Heart left ventricle (tissue), 16 donors: Measurements from ENCODE around the gene MPZL2. TPM values are rescaled to one million over a fixed set of nuclear protein-coding genes. Genes with fewer than 3 reads are reported as not detected.
A peak's percentile ranks its signal among the peaks of the same experiment; 100 is the strongest.

ENCODE experiments used
- ATAC-seq, 4 donors: fragments of 200-7000 bp; cut with Tn5 transposase; one replicate each; pipeline ENCODE4 v1.9.1; 2020 to 2022; ENCODE audit warnings: moderate library complexity in 4 of 4, mild to moderate bottlenecking in 3 of 4, moderate number of reproducible peaks in 1 of 4
- DNase-seq, 5 donors: peaks; one replicate each; pipeline ENCODE4 v3.0.0-alpha.2; 2020
- H3K27ac ChIP-seq, 12 donors: fragments of 200-600 bp; sonication (generic) in 4 of 12; one replicate each; pipeline versions ENCODE4 v1.5.0 to v1.8.0; 2016 to 2022; ENCODE audit warnings: mild to moderate bottlenecking in 2 of 12
- H3K27me3 ChIP-seq, 9 donors: fragments of 200-600 bp; sonication (generic) in 2 of 9; one replicate each; pipeline versions ENCODE4 v1.5.1 to v1.8.0; 2016 to 2022; ENCODE audit warnings: mild to moderate bottlenecking in 3 of 9
- H3K36me3 ChIP-seq, 9 donors: fragments of 200-600 bp; sonication (generic) in 2 of 9; one replicate each; pipeline versions ENCODE4 v1.5.0 to v1.8.0; 2018 to 2022; ENCODE audit warnings: mild to moderate bottlenecking in 2 of 9
- H3K4me1 ChIP-seq, 12 donors: fragments of 200-600 bp; sonication (generic) in 4 of 12; one replicate each; pipeline versions ENCODE4 v1.5.0 to v1.8.0; 2016 to 2022; ENCODE audit warnings: mild to moderate bottlenecking in 3 of 12
- H3K4me3 ChIP-seq, 12 donors: fragments of 200-600 bp; sonication (generic) in 4 of 12; one replicate each; pipeline versions ENCODE4 v1.5.0 to v1.8.0; 2017 to 2022; ENCODE audit warnings: mild to moderate bottlenecking in 9 of 12, moderate library complexity in 4 of 12
- H3K9me3 ChIP-seq, 12 donors: fragments of 200-600 bp; sonication (generic) in 4 of 12; one replicate each; pipeline versions ENCODE4 v1.5.0 to v1.8.0; 2016 to 2022; ENCODE audit warnings: mild to moderate bottlenecking in 1 of 12
- POLR2A ChIP-seq, 2 donors: fragments of 450-650 bp; IDR thresholded peaks; one replicate each; pipeline ENCODE4 v1.6.1; 2017; ENCODE audit warnings: antibody characterized with exemption in 2 of 2, mild to moderate bottlenecking in 2 of 2, moderate library complexity in 2 of 2
- WGBS, 4 donors: extraction: QIAGEN DNeasy Blood & Tissue Kit in 2 of 4; methylation state at CpG; one replicate each; pipeline versions ENCODE4 v1.1.5 to v1.1.7; 2013 to 2018; 5-methylcytosine and 5-hydroxymethylcytosine counted together
- intact Hi-C, 10 donors: fragments of 100-400 bp; cut with DNase I; formaldehyde crosslinking; loops; one replicate each; pipeline versions ENCODE4 v1.11.1 to v1.14.2; 2022
- polyA plus RNA-seq, 2 donors: library from polyadenylated mRNA; stranded (reverse); fragments of 200-250 nt; gene quantifications; one replicate each; pipeline ENCODE4 v1.2.3, GENCODE V29; 2013
- total RNA-seq, 9 donors: library from RNA; depleted of rRNA in 2 of 9; stranded (reverse); fragments of >200 nt in 2 of 9; fragmentation: NEBNext Ultra II Directional in 3 of 9; extraction: Animal tissue kit (Norgen Biotek cat#: 25700) in 3 of 9; gene quantifications; one replicate each; pipeline versions ENCODE4 v1.1.0 to v1.2.4, GENCODE V29; 2016 to 2023
- TF ChIP-seq, protein P1 (sequence below), 12 donors: fragments of 200-600 bp; sonication (generic) in 4 of 12; IDR thresholded peaks; one replicate each; pipeline versions ENCODE4 v1.5.0 to v1.8.0; 2018 to 2022; ENCODE audit warnings: antibody characterized with exemption in 12 of 12, mild to moderate bottlenecking in 5 of 12
- donor health status: ischemic (EF 13 %, LVEDD 7.1; RV severe dilation, severe dysfunction).
- donor health status: healthy with polysubstance abuse.
- donor health status: DM: no; HTN: yes; CAD: no.
- donor health status: DM: no; HTN: no; CAD: no.
- donor health status: ischemic (EF 25% LVEDD 6.9; RV normal size, moderate dysfunction).
- donor health status: ischemic (EF 25% LVEDD 5.7; RV mildly dilated, moderate dysfunction).
- donor health status: healthy.
- donor health status: DM: yes; HTN: yes; CAD: no.
- donor health status: ischemic (EF 35%, LVEDD 5.7; RV mildly dilated, moderate dysfunction).
- donor health status: nonischemic (EF 11% LVEDD 7.7; RV severe dilation, severe dysfunction).
- donor health status: DM: yes; HTN: yes; CAD: no.
- donor health status: PGD.
- donor health status: ischemic (EF 29% LVEDD 5.4; RV normal size, mild dysfunction).
- donor health status: nonischemic (EF 23%, LVEDD 6.1; RV moderate dilation, normal function).

MPZL2 gene
- total and polyA plus RNA-seq, 11 donors: 7.4 to 29.6 (median 13.0) TPM

DNA sequence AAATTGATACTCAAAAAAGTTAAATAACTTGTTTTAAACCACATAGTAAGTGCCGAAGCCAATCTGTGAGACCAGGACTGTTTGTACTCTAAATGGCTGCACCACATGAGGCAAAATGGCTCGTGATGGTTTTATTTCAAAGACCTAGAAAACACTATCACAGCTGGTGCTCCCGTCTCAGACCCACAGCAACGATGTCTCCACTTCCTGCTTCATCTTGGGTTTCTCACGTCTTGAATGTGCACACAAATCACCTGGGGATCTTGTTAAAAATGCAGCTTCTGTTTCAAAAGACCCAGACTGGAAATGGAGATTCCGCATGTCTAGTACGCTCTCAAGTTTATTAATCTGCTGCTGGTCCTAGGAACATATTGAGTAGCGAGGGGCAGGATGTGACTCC lies 41.6 kb upstream of the MPZL2 start:
- TF ChIP-seq, protein P1, sequence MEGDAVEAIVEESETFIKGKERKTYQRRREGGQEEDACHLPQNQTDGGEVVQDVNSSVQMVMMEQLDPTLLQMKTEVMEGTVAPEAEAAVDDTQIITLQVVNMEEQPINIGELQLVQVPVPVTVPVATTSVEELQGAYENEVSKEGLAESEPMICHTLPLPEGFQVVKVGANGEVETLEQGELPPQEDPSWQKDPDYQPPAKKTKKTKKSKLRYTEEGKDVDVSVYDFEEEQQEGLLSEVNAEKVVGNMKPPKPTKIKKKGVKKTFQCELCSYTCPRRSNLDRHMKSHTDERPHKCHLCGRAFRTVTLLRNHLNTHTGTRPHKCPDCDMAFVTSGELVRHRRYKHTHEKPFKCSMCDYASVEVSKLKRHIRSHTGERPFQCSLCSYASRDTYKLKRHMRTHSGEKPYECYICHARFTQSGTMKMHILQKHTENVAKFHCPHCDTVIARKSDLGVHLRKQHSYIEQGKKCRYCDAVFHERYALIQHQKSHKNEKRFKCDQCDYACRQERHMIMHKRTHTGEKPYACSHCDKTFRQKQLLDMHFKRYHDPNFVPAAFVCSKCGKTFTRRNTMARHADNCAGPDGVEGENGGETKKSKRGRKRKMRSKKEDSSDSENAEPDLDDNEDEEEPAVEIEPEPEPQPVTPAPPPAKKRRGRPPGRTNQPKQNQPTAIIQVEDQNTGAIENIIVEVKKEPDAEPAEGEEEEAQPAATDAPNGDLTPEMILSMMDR (IDR thresholded peaks at IDR 0.05): no peak
- no peak for TF ChIP-seq POLR2A (IDR thresholded peaks at IDR 0.05)
- H3K36me3 ChIP-seq: no peaks in the 10 kb centered on the region
- peak overlapping the region in 2 of 12 donors; percentile 12 to 56 for H3K4me3 ChIP-seq
- peak overlapping the region in 1 of 12 donors; percentile 84 for H3K27ac ChIP-seq
- ATAC-seq (no peak), DNase-seq (no peak)
- intact Hi-C loops: no loop called here
- no peaks in the 10 kb centered on the region for H3K4me1 ChIP-seq
- peaks cover 0 to 4% (median 0%) of the 10 kb centered on the region in 12 donors for H3K9me3 ChIP-seq
- H3K27me3 ChIP-seq: peaks cover 0 to 18% (median 0%) of the 10 kb centered on the region in 9 donors
- 59 to 71% (median 69%) methylated on average over 8 of the region's 8 CpGs for WGBS, 4 donors

DNA sequence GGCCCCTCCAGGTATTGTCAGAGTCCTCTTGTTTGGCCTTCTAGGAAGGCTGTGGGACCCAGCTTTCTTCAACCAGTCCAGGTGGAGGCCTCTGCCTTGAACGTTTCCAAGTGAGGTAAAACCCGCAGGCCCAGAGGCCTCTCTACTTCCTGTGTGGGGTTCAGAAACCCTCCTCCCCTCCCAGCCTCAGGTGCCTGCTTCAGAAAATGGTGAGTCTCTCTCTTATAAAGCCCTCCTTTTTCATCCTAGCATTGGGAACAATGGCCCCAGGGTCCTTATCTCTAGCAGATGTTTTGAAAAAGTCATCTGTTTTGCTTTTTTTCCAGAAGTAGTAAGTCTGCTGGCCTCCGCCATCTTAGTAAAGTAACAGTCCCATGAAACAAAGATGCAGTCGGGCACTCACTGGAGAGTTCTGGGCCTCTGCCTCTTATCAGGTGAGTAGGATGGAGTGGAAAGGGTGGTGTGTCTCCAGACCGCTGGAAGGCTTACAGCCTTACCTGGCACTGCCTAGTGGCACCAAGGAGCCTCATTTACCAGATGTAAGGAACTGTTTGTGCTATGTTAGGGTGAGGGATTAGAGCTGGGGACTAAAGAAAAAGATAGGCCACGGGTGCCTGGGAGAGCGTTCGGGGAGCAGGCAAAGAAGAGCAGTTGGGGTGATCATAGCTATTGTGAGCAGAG lies 40.6 kb upstream of the MPZL2 start, which contains the start of gene CD3E:
TSS of gene CD3E (plus strand) at position 163 of the 681 bp plus-strand sequence. CDS start at position 386, 223 bp downstream.
- Histone ChIP-seq H3K4me1 (no peaks in the 10 kb centered on the region), H3K27me3 (peaks cover 0 to 14% (median 0%) of the 10 kb centered on the region in 9 donors), H3K9me3 (no peaks in the 10 kb centered on the region), H3K4me3 (peak within 1 kb of the TSS in 2 of 12 donors; percentile 12 to 56), H3K27ac (peak within 1 kb of the TSS in 2 of 12 donors; percentile 13 to 84), H3K36me3 (no peaks in the 10 kb centered on the region)
- intact Hi-C loops: loop anchor here in 1 of 10 donors (5.0 kb wide), 1 partner anchor 43 kb away; no protein-coding TSS in a partner anchor
- WGBS, 4 donors: 75 to 89% (median 78%) methylated on average over 8 of the region's 8 CpGs
- TF ChIP-seq, protein P1 (IDR thresholded peaks at IDR 0.05): no peak
- TF ChIP-seq POLR2A (IDR thresholded peaks at IDR 0.05): no peak
- ATAC-seq (no peak), DNase-seq (no peak)

DNA sequence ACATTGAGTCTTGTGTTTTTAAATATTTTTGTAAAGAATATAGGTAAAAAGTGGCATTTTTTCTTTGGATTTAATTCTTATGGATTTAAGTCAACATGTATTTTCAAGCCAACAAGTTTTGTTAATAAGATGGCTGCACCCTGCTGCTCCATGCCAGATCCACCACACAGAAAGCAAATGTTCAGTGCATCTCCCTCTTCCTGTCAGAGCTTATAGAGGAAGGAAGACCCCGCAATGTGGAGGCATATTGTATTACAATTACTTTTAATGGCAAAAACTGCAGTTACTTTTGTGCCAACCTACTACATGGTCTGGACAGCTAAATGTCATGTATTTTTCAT lies 40.1 kb upstream of the MPZL2 start:
- H3K4me3 ChIP-seq: peak overlapping the region in 1 of 12 donors; percentile 56

More for the DNA sequence above, 40.1 kb upstream of the MPZL2 start:
- no peaks in the 10 kb centered on the region for H3K9me3 ChIP-seq
- H3K27me3 ChIP-seq: peaks cover 0 to 14% (median 0%) of the 10 kb centered on the region in 9 donors
- WGBS, 4 donors: 39 to 61% (median 49%) methylated on average over 1 of the region's 1 CpG
- no peaks in the 10 kb centered on the region for H3K4me1 ChIP-seq
- TF ChIP-seq, protein P1 (IDR thresholded peaks at IDR 0.05): no peak
- TF ChIP-seq POLR2A (IDR thresholded peaks at IDR 0.05): no peak
- peak overlapping the region in 1 of 12 donors; percentile 84 for H3K27ac ChIP-seq
- intact Hi-C loops: loop anchor here in 1 of 10 donors (5.0 kb wide), 1 partner anchor 43 kb away; no protein-coding TSS in a partner anchor
- no peak for ATAC-seq
- no peak for DNase-seq
- H3K36me3 ChIP-seq: no peaks in the 10 kb centered on the region
